GM23338 (cell line): ENCODE data around the gene NCR2. TPM values are rescaled to one million over a fixed set of nuclear protein-coding genes. Genes with fewer than 3 reads are reported as not detected.

Source experiments
- ATAC-seq: fragments of 200-7000 bp; cut with Tn5 transposase; 3 replicates; pipeline ENCODE4 v1.9.1; 2020
- DNase-seq: peaks from one replicate; pipeline ENCODE4 v3.0.0-alpha.2; 2015; ENCODE audit warnings: low spot score
- H2AFZ ChIP-seq: fragments of 200-600 bp; sonication (generic); 2 replicates; pipeline ENCODE4 v1.8.0; 2016; ENCODE audit warnings: antibody characterized with exemption, mild to moderate bottlenecking, moderate library complexity
- H3F3A ChIP-seq: fragments of 200-600 bp; sonication (generic); replicated peaks from 2 replicates; pipeline ENCODE4 v1.8.0; 2017; ENCODE audit warnings: antibody characterized with exemption, mixed run types, low read depth
- H3K27ac ChIP-seq: fragments of 200-600 bp; sonication (generic); 2 replicates; pipeline ENCODE4 v1.6.1; 2016; ENCODE audit warnings: low read depth
- H3K27me3 ChIP-seq: fragments of 200-600 bp; sonication (generic); 2 replicates; pipeline ENCODE4 v1.8.0; 2016; ENCODE audit warnings: mild to moderate bottlenecking, mixed run types, moderate library complexity; ENCODE audit not compliant: insufficient read depth
- H3K36me3 ChIP-seq: fragments of 200-600 bp; sonication (generic); 2 replicates; pipeline ENCODE4 v1.8.0; 2016; ENCODE audit warnings: mild to moderate bottlenecking; ENCODE audit not compliant: insufficient read depth
- H3K4me1 ChIP-seq: fragments of 200-600 bp; sonication (generic); 2 replicates; pipeline ENCODE4 v1.8.0; 2016; ENCODE audit warnings: mild to moderate bottlenecking, moderate library complexity; ENCODE audit not compliant: insufficient read depth
- H3K4me2 ChIP-seq: fragments of 200-600 bp; sonication (generic); 2 replicates; pipeline ENCODE4 v1.7.1; 2017; ENCODE audit warnings: mixed run types
- H3K4me3 ChIP-seq: fragments of 200-600 bp; sonication (generic); 2 replicates; pipeline ENCODE4 v1.6.1; 2016; ENCODE audit warnings: mixed run types
- H3K79me2 ChIP-seq: fragments of 200-600 bp; sonication (generic); replicated peaks from 2 replicates; pipeline ENCODE4 v1.8.0; 2017; ENCODE audit warnings: mild to moderate bottlenecking; ENCODE audit not compliant: insufficient read depth
- H3K9me2 ChIP-seq: fragments of 200-600 bp; sonication (generic); 2 replicates; pipeline ENCODE4 v1.8.0; 2017; ENCODE audit not compliant: insufficient read depth
- H4K20me1 ChIP-seq: fragments of 200-600 bp; sonication (generic); replicated peaks from 2 replicates; pipeline ENCODE4 v1.8.0; 2017; ENCODE audit warnings: mild to moderate bottlenecking; ENCODE audit not compliant: insufficient read depth
- H3K27ac Mint-ChIP-seq: 2 replicates; pipeline ENCODE4 v1.8.0; 2020; ENCODE audit warnings: inconsistent platforms, mild to moderate bottlenecking, moderate library complexity, mixed read lengths
- H3K27me3 Mint-ChIP-seq: 3 replicates; pipeline ENCODE4 v1.8.0; 2022; ENCODE audit warnings: low read depth, mild to moderate bottlenecking, moderate library complexity, mixed read lengths, inconsistent platforms; ENCODE audit not compliant: insufficient read depth, poor library complexity
- H3K36me3 Mint-ChIP-seq: 3 replicates; pipeline ENCODE4 v1.8.0; 2021; ENCODE audit warnings: low read depth, mild to moderate bottlenecking, inconsistent platforms, moderate library complexity, mixed read lengths
- H3K4me1 Mint-ChIP-seq: 3 replicates; pipeline ENCODE4 v1.8.0; 2020; ENCODE audit warnings: mild to moderate bottlenecking, inconsistent platforms, mixed read lengths
- H3K4me3 Mint-ChIP-seq: 3 replicates; pipeline ENCODE4 v1.8.0; 2021; ENCODE audit warnings: moderate library complexity, mild to moderate bottlenecking, inconsistent platforms, mixed read lengths
- H3K9me3 Mint-ChIP-seq: 3 replicates; pipeline ENCODE4 v1.8.0; 2020; ENCODE audit warnings: moderate library complexity, mild to moderate bottlenecking, inconsistent platforms, mixed read lengths
- EZH2 ChIP-seq: fragments of 200-600 bp; sonication (generic); IDR thresholded peaks from one replicate; pipeline ENCODE4 v1.8.0; 2017; ENCODE audit warnings: antibody characterized with exemption, mild to moderate bottlenecking, low read depth; ENCODE audit not compliant: unreplicated experiment
- EZH2phosphoT487 ChIP-seq: fragments of 200-600 bp; sonication (generic); IDR thresholded peaks from one replicate; pipeline ENCODE4 v1.8.1; 2018; ENCODE audit warnings: antibody characterized with exemption; ENCODE audit not compliant: unreplicated experiment
- NANOG ChIP-seq: IDR thresholded peaks from 2 replicates; pipeline ENCODE4 v1.6.1; 2016; ENCODE audit warnings: antibody characterized with exemption, borderline replicate concordance
- POLR2AphosphoS5 ChIP-seq: IDR thresholded peaks from 2 replicates; pipeline ENCODE4 v1.6.1; 2016; ENCODE audit warnings: antibody characterized with exemption, low read depth
- STAT1 ChIP-seq: IDR thresholded peaks from one replicate; pipeline ENCODE4 v1.6.1; 2016; ENCODE audit warnings: antibody characterized with exemption; ENCODE audit not compliant: unreplicated experiment
- ZNF114 ChIP-seq: fragments of 250-450 bp; sonication (Bioruptor Pico); IDR thresholded peaks from 2 replicates; pipeline ENCODE4 v1.5.0; 2020; ENCODE audit warnings: mild to moderate bottlenecking, moderate library complexity
- ZNF331 ChIP-seq: fragments of 250-450 bp; sonication (Bioruptor Pico); IDR thresholded peaks from 2 replicates; pipeline ENCODE4 v1.5.0; 2020; ENCODE audit warnings: low read depth, mild to moderate bottlenecking, moderate library complexity
- ZNF462 ChIP-seq: fragments of 250-450 bp; sonication (Bioruptor Pico); IDR thresholded peaks from 2 replicates; pipeline ENCODE4 v1.5.0; 2020; ENCODE audit warnings: mild to moderate bottlenecking, moderate library complexity
- polyA plus RNA-seq: library from polyadenylated mRNA; unstranded; fragments of >200 nt; fragmentation: Nextera tagmentation; extraction: Ambion mirVana; gene quantifications from 2 replicates; pipeline ENCODE4 v1.2.1, GENCODE V29; 2016
- total RNA-seq: library from RNA; depleted of rRNA; stranded (reverse); fragments of >200 nt; shearing (Covaris generic); gene quantifications from 2 replicates; pipeline ENCODE4 v1.2.3, GENCODE V29; 2014
- TF ChIP-seq, protein P1 (sequence below): IDR thresholded peaks from one replicate; pipeline ENCODE4 v1.6.1; 2018; ENCODE audit warnings: antibody characterized with exemption; ENCODE audit not compliant: unreplicated experiment
- TF ChIP-seq, protein P2 (sequence below), 2 experiments: fragments of 200-600 bp in 1 of 2; sonication (generic) in 1 of 2; conservative IDR thresholded peaks; 2 replicates each; pipeline versions ENCODE4 v1.5.1 to v1.6.1; 2016 to 2017; ENCODE audit warnings: antibody characterized with exemption in 2 of 2, low read depth in 2 of 2, mild to moderate bottlenecking in 2 of 2, moderate library complexity in 1 of 2

Gene NCR2
- total and polyA plus RNA-seq, 2 experiments from 2014 or later = not detected

- no peaks in the 10 kb centered on the region for H3K9me2 ChIP-seq
- Mint-ChIP-seq H3K9me3 (no peaks in the 10 kb centered on the region), H3K36me3 (no peaks in the 10 kb centered on the region), H3K4me3 (no peak overlapping the region), H3K27me3 (peaks cover 2% of the 10 kb centered on the region), H3K27ac (no peak overlapping the region), H3K4me1 (peaks cover 8% of the 10 kb centered on the region)
- no peaks in the 10 kb centered on the region for H3K36me3 ChIP-seq
- no peak overlapping the region for H2AFZ ChIP-seq
- no peaks in the 10 kb centered on the region for H4K20me1 ChIP-seq
- H3K4me2 ChIP-seq = no peak overlapping the region
- DNase-seq (no peak), ATAC-seq (no peak)
- no peaks in the 10 kb centered on the region for H3K79me2 ChIP-seq
- H3K27me3 ChIP-seq = no peaks in the 10 kb centered on the region; the same call in none of the 2 replicates
- no peak overlapping the region for H3K4me3 ChIP-seq
- H3K4me1 ChIP-seq = peaks cover 5% of the 10 kb centered on the region; the same call in 1 of the 2 replicates
- H3F3A ChIP-seq = no peaks in the 10 kb centered on the region
- TF ChIP-seq, protein P1, sequence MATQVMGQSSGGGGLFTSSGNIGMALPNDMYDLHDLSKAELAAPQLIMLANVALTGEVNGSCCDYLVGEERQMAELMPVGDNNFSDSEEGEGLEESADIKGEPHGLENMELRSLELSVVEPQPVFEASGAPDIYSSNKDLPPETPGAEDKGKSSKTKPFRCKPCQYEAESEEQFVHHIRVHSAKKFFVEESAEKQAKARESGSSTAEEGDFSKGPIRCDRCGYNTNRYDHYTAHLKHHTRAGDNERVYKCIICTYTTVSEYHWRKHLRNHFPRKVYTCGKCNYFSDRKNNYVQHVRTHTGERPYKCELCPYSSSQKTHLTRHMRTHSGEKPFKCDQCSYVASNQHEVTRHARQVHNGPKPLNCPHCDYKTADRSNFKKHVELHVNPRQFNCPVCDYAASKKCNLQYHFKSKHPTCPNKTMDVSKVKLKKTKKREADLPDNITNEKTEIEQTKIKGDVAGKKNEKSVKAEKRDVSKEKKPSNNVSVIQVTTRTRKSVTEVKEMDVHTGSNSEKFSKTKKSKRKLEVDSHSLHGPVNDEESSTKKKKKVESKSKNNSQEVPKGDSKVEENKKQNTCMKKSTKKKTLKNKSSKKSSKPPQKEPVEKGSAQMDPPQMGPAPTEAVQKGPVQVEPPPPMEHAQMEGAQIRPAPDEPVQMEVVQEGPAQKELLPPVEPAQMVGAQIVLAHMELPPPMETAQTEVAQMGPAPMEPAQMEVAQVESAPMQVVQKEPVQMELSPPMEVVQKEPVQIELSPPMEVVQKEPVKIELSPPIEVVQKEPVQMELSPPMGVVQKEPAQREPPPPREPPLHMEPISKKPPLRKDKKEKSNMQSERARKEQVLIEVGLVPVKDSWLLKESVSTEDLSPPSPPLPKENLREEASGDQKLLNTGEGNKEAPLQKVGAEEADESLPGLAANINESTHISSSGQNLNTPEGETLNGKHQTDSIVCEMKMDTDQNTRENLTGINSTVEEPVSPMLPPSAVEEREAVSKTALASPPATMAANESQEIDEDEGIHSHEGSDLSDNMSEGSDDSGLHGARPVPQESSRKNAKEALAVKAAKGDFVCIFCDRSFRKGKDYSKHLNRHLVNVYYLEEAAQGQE = no peak
- TF ChIP-seq POLR2AphosphoS5 = no peak
- TF ChIP-seq, protein P2, sequence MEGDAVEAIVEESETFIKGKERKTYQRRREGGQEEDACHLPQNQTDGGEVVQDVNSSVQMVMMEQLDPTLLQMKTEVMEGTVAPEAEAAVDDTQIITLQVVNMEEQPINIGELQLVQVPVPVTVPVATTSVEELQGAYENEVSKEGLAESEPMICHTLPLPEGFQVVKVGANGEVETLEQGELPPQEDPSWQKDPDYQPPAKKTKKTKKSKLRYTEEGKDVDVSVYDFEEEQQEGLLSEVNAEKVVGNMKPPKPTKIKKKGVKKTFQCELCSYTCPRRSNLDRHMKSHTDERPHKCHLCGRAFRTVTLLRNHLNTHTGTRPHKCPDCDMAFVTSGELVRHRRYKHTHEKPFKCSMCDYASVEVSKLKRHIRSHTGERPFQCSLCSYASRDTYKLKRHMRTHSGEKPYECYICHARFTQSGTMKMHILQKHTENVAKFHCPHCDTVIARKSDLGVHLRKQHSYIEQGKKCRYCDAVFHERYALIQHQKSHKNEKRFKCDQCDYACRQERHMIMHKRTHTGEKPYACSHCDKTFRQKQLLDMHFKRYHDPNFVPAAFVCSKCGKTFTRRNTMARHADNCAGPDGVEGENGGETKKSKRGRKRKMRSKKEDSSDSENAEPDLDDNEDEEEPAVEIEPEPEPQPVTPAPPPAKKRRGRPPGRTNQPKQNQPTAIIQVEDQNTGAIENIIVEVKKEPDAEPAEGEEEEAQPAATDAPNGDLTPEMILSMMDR (conservative IDR thresholded peaks at IDR 0.05; ENCODE audit: low read depth in 2 of 2) = no peak
- no peak for TF ChIP-seq ZNF462 (CRISPR knock-in tag)
- TF ChIP-seq ZNF331 (CRISPR knock-in tag) = no peak
- no peak for TF ChIP-seq ZNF114 (CRISPR knock-in tag)
- TF ChIP-seq STAT1 = no peak
- no peak for TF ChIP-seq EZH2
- no peak for TF ChIP-seq NANOG
- no peak for TF ChIP-seq EZH2phosphoT487
- no peak overlapping the region for H3K27ac ChIP-seq
These were observed 20.2 kb upstream of the NCR2 start for GRCh38 chr6:41315203-41315602.
